OCI-LY7 (cell line): ENCODE results near the gene PODNL1. TPM values are rescaled to one million over a fixed set of nuclear protein-coding genes. Genes with fewer than 3 reads are reported as not detected.

Source experiments
- BruUV-seq: library from RNA; stranded (reverse); fragments of 400-500 nt; replicated peaks from 2 replicates; lab custom pipeline; 2021; lab: Mats Ljungman, UMichigan
- CTCF ChIA-PET: fragments of 300-600 bp; sonication (Branson Sonifier 250); formaldehyde crosslinking; loops from one replicate; lab custom pipeline; 2022; ENCODE audit warnings: antibody characterized with exemption; ENCODE audit not compliant: unreplicated experiment; lab: Charles Lee
- POLR2A ChIA-PET: fragments of 300-600 bp; sonication (Branson Sonifier 250); formaldehyde crosslinking; loops from one replicate; lab custom pipeline; 2022; ENCODE audit warnings: antibody characterized with exemption; lab: Charles Lee
- DNase-seq: peaks from one replicate; pipeline ENCODE4 v3.0.0-alpha.2; 2015; ENCODE audit warnings: low spot score
- H2AFZ ChIP-seq: fragments of 200-600 bp; sonication (generic), shearing (Covaris generic); 2 replicates; pipeline ENCODE4 v1.6.1; 2014; ENCODE audit warnings: mild to moderate bottlenecking, antibody characterized with exemption, low read length, moderate library complexity
- H3K27ac ChIP-seq: fragments of 200-600 bp; sonication (generic); 2 replicates; pipeline ENCODE4 v1.5.1; 2014; ENCODE audit warnings: mixed run types, low read depth, mild to moderate bottlenecking, moderate library complexity, low read length, inconsistent platforms; ENCODE audit not compliant: poor library complexity, severe bottlenecking
- H3K36me3 ChIP-seq: fragments of 200-600 bp; sonication (generic); 2 replicates; pipeline ENCODE4 v1.6.1; 2014; ENCODE audit warnings: mild to moderate bottlenecking, antibody characterized with exemption, low read length, moderate library complexity, mixed read lengths; ENCODE audit not compliant: insufficient read depth
- H3K4me1 ChIP-seq: fragments of 200-600 bp; sonication (generic); 2 replicates; pipeline ENCODE4 v1.5.1; 2014; ENCODE audit warnings: mild to moderate bottlenecking, low read length; ENCODE audit not compliant: insufficient read depth, poor library complexity, severe bottlenecking
- H3K4me2 ChIP-seq: fragments of 200-600 bp; sonication (generic); 2 replicates; pipeline ENCODE4 v1.6.1; 2014; ENCODE audit warnings: mild to moderate bottlenecking, low read length
- H3K4me3 ChIP-seq: fragments of 200-600 bp; sonication (generic); 2 replicates; pipeline ENCODE4 v1.5.1; 2014; ENCODE audit warnings: mild to moderate bottlenecking, low read depth, low read length; ENCODE audit not compliant: poor library complexity, severe bottlenecking
- H3K79me2 ChIP-seq: fragments of 200-600 bp; sonication (generic); 2 replicates; pipeline ENCODE4 v1.6.1; 2016; ENCODE audit warnings: low read depth, mild to moderate bottlenecking, low read length, moderate library complexity, mixed read lengths; ENCODE audit not compliant: insufficient read depth
- H3K9me2 ChIP-seq: fragments of 200-600 bp; sonication (generic); 2 replicates; pipeline ENCODE4 v1.6.1; 2016; ENCODE audit warnings: mild to moderate bottlenecking, low read length, mixed read lengths; ENCODE audit not compliant: insufficient read depth
- H3K9me3 ChIP-seq: fragments of 200-600 bp; sonication (generic); 2 replicates; pipeline ENCODE4 v1.6.1; 2014; ENCODE audit warnings: mild to moderate bottlenecking, mixed run types, low read length, mixed read lengths
- H4K20me1 ChIP-seq: fragments of 200-600 bp; sonication (generic); 2 replicates; pipeline ENCODE4 v1.6.1; 2014; ENCODE audit warnings: mild to moderate bottlenecking, antibody characterized with exemption, low read length, moderate library complexity, mixed read lengths; ENCODE audit not compliant: insufficient read depth
- CTCF ChIP-seq: fragments of 200-600 bp; sonication (generic); conservative IDR thresholded peaks from 2 replicates; pipeline ENCODE4 v1.5.1; 2014; ENCODE audit warnings: mild to moderate bottlenecking, antibody characterized with exemption, low read length, moderate library complexity, mixed read lengths
- EZH2phosphoT487 ChIP-seq: fragments of 200-600 bp; sonication (generic); IDR thresholded peaks from 2 replicates; pipeline ENCODE4 v1.6.1; 2018; ENCODE audit warnings: low read depth, borderline replicate concordance, mild to moderate bottlenecking, mixed run types, antibody characterized with exemption, low read length, moderate library complexity, mixed read lengths
- intact Hi-C: fragments of 100-400 bp; cut with micrococcal nuclease; formaldehyde crosslinking; loops from one replicate; pipeline ENCODE4 v1.10.0; 2022; ENCODE audit not compliant: unreplicated experiment
- total RNA-seq, 2 experiments: library from RNA; depleted of rRNA in 1 of 2; stranded (reverse); fragments of >200 nt in 1 of 2; shearing (Covaris generic) in 1 of 2; gene quantifications; 2 replicates each; pipeline ENCODE4 v1.2.3, GENCODE V29; 2014 to 2022

Gene PODNL1
- total RNA-seq, 2 experiments from 2014 or later = 0.16 TPM; not detected in 1

DNA sequence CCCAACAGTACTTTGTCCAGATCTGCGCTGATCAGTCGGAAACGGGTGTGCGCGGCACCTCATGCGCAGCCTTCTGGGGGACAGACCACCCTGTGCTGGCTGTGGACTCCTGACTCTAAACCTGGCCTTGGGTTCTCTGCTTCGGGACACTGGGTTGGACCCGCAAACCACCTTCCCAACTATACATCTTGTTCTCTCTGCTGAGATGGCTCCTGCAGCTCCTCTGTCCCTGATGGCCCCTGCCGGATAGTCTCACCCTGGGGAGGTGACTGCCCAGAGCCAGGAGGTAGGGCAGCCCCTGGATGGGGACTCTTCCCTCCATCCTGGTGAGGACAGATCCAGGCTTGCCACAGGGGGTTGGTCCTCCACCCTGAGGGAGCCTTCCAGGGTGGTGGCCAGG is 44.6 kb upstream of the PODNL1 start:
- no TSS peak for BruUV-seq
- no peaks in the 10 kb centered on the region for H3K9me2 ChIP-seq
- no peak overlapping the region; the same call in 1 of the 2 replicates for H2AFZ ChIP-seq
- peak overlapping the region; percentile 66 for H3K4me2 ChIP-seq
- peak overlapping the region; percentile 21 for H3K4me3 ChIP-seq
- no peaks in the 10 kb centered on the region for H4K20me1 ChIP-seq
- POLR2A ChIA-PET = interaction anchor here (0.6 to 6.1 kb wide), 2 partner anchors 21 to 44 kb away, joined by 8 to 39 read pairs; partner anchors contain the start of gene RFX1
- intact Hi-C loops = no loop called here
- CTCF ChIA-PET = no interaction called here
- no peak for DNase-seq
- no peaks in the 10 kb centered on the region for H3K9me3 ChIP-seq
- H3K4me1 ChIP-seq = peaks cover 84% of the 10 kb centered on the region
- H3K27ac ChIP-seq = peak overlapping the region; percentile 61
- TF ChIP-seq CTCF (no peak), EZH2phosphoT487 (no peak)
- H3K79me2 ChIP-seq = no peaks in the 10 kb centered on the region
- H3K36me3 ChIP-seq = peaks cover 29% of the 10 kb centered on the region; the same call in 1 of the 2 replicates

GRCh38 chr19:13981988-13982501 is 43.8 kb upstream of the PODNL1 start:
- Histone ChIP-seq H3K9me2 (no peaks in the 10 kb centered on the region), H4K20me1 (no peaks in the 10 kb centered on the region), H2AFZ (no peak overlapping the region), H3K9me3 (no peaks in the 10 kb centered on the region), H3K27ac (peak overlapping the region; percentile 20), H3K79me2 (no peaks in the 10 kb centered on the region), H3K4me3 (no peak overlapping the region), H3K4me2 (peak overlapping the region; percentile 3; the same call in 1 of the 2 replicates), H3K4me1 (peaks cover 76% of the 10 kb centered on the region), H3K36me3 (peaks cover 30% of the 10 kb centered on the region; the same call in 1 of the 2 replicates)
- POLR2A ChIA-PET = interaction anchor here (0.6 to 6.1 kb wide), 2 partner anchors 22 to 43 kb away, joined by 8 to 39 read pairs; partner anchors contain the start of gene RFX1
- no TSS peak for BruUV-seq
- CTCF ChIA-PET = no interaction called here
- DNase-seq = no peak
- intact Hi-C loops = no loop called here
- TF ChIP-seq CTCF = no peak
- no peak for TF ChIP-seq EZH2phosphoT487

- BruUV-seq = no TSS peak
- Histone ChIP-seq H3K4me3 (no peak overlapping the region), H3K9me3 (no peaks in the 10 kb centered on the region), H3K4me1 (peaks cover 71% of the 10 kb centered on the region), H3K4me2 (peak overlapping the region; percentile 3; the same call in 1 of the 2 replicates), H2AFZ (no peak overlapping the region), H3K27ac (peak overlapping the region; percentile 20), H3K79me2 (no peaks in the 10 kb centered on the region), H4K20me1 (no peaks in the 10 kb centered on the region), H3K36me3 (peaks cover 30% of the 10 kb centered on the region; the same call in 1 of the 2 replicates), H3K9me2 (no peaks in the 10 kb centered on the region)
- POLR2A ChIA-PET = interaction anchor here (0.9 to 6.1 kb wide), 2 partner anchors 23 to 38 kb away, joined by 3 to 39 read pairs; partner anchors contain the start of gene RFX1
- CTCF ChIA-PET = no interaction called here
- intact Hi-C loops = no loop called here
- DNase-seq = no peak
- TF ChIP-seq EZH2phosphoT487 = no peak
- TF ChIP-seq CTCF = no peak
These were observed 43.2 kb upstream of the PODNL1 start for GRCh38 chr19:13981467-13981866.
